C4-2B (cell line): ENCODE measurements around the gene KRTAP5-2.
A peak's percentile ranks its signal among the peaks of the same experiment; 100 is the strongest.

ENCODE experiments used
- ZFX ChIP-seq: fragments of 450-650 bp; IDR thresholded peaks from 2 replicates; pipeline ENCODE4 v1.6.1; 2017
- TF ChIP-seq, protein P1 (sequence below): fragments of 450-650 bp; conservative IDR thresholded peaks from 2 replicates; pipeline ENCODE4 v1.5.1; 2017; ENCODE audit warnings: mild to moderate bottlenecking

DNA sequence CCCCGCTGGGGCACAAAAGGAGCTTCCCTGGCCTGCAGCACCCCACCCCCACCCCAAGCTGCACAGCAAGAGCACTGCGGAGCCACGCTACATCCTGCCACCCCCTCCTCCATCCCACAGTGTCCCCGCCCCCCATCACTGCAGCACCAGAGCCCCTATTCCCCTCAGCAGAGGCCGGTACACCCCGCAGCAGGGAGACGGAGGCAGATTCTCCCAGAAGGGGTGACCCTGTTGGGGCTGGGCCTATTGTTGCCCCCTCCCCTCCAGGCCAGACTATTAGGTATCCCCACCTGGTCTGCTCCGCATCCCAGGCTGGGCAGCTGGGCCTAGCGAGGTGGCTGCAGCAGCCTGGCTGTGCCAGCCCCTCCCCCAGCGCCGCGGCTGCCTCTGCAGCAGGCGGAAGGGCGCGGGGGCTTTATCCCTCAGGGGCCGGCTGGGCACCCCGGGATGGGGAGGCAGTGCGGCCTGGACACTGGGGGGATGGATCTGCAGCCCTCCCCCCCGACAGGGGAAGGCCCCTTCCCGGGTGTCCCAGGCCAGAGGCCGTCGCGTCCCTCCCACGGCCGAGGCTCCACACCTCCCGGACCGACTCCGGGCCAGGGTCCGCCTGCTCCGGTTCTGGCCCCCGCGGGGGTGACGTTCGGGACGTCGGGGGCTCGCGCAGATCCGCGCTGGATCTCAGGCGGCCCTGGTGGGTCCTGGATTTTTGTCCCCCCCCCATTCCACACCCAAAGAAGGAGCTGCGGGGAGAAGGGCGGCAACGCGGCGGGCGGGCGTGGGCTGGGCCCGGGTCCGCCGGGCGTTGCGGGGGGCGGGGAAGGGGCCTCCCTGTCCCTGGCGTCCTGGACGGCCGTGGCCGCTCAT, 27.0 kb downstream of the KRTAP5-2 start:
- TF ChIP-seq, protein P1, sequence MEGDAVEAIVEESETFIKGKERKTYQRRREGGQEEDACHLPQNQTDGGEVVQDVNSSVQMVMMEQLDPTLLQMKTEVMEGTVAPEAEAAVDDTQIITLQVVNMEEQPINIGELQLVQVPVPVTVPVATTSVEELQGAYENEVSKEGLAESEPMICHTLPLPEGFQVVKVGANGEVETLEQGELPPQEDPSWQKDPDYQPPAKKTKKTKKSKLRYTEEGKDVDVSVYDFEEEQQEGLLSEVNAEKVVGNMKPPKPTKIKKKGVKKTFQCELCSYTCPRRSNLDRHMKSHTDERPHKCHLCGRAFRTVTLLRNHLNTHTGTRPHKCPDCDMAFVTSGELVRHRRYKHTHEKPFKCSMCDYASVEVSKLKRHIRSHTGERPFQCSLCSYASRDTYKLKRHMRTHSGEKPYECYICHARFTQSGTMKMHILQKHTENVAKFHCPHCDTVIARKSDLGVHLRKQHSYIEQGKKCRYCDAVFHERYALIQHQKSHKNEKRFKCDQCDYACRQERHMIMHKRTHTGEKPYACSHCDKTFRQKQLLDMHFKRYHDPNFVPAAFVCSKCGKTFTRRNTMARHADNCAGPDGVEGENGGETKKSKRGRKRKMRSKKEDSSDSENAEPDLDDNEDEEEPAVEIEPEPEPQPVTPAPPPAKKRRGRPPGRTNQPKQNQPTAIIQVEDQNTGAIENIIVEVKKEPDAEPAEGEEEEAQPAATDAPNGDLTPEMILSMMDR, result no peak
- TF ChIP-seq ZFX, result peak; percentile 24; the same call in 1 of the 2 replicates
